Fibroblast of skin of back (primary cell): ENCODE results near the gene EFCAB11.
"Not testable (repeated sequence)": the region's sequence is repeated elsewhere in the genome, so short reads cannot be mapped to it uniquely, and the experiment has no call there.

Experiments used
- DNase-seq: peaks from one replicate; pipeline ENCODE4 v3.0.0-alpha.2; 2013

The EFCAB11 gene

DNA sequence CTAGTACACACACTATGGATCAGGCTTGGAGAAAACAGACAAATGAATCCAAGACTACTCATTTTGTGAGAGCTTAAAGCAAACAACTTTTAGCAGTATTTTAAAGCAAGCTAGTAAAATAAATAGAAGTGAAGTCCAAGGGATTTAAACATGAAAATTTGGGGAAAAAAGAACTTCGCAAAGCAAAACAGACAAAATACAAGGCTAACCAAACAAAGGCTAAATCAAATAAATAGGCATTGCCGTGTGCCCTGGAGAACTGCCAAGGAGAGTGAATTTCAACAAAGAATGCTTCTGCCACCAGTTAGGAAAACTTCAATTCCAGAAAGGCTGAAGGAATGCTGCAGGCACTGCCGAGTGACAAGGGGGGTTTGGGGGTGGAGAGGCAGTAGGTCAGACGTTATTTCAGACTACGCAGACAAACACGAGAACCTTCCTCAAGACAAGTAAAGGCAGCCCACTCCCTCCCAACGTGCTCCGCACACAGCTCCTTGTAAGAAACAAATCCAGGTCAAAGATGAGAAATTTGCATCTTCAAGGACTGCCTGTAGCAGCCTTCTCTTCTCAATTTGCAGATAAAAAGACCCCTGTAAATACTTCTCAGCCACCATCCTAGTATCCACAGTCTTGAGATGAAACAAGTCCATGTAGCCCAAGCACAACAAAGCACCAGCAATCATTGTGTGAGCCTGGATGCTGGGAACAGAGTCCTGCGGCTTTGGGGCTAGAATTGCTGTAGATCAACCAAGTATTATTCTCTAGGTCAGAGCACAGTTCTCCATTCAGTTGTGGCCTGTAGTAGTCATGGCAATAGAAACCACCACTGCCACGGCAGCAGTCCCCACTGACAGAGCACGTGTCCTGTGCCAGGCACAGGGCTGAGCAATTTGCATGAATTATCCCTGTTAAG lies 43.3 kb downstream of the EFCAB11 start:
- peak; percentile 91 for DNase-seq

DNA sequence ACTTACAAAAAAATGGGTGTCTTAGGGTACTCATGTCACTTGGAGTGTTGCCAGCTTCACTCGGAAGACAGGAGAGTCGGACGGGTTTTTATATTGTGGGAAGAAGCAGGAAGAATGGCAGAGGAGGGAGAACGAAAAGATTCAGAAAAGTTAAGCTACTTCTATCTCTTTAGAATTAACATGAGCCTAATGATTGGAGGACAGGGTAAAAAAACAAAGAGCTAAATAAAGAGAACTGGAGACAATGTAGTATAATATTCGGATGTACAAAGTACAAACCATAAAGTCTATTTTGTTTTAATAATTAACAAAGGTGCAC lies 43.9 kb downstream of the EFCAB11 start:
- no peak for DNase-seq

GRCh38 chr14:89909586-89909985 lies 44.9 kb downstream of the EFCAB11 start:
- DNase-seq: no peak

DNA sequence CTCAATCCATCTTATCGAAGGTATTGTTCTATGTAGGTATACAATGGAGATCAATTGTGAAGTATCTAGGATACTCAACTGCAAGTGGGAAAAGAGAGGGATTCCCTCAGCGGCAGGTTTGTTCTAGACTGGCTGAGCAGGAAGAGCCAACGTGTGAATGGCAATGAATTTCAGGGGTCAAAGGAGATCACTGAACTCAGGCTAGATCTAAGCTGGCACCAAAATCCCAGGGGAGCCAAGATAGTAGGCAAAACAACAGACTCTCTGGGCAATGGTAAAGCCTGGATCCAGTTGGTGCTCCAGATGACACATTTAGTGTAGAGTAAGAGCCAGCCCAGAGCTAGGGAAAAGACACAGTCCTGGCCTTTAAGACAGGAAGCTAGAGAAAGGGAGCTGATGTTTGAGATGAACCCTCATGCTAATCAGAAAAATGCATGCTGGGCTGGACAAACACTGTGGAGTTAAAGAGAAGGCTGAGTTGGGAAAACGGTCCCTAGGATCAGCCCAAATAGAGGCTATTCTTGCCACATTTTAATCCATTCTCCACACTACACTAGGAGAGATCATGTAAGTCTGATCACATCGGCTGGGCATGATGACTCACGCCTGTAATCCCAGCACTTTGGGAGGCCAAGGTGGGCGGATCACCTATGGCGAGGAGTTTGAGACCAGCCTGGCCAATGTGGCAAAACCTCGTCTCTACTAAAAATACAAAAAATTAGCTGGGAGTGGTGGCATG lies 45.6 kb downstream of the EFCAB11 start:
- no peak for DNase-seq

GRCh38 chr14:89907655-89908054 lies 46.9 kb downstream of the EFCAB11 start:
- no peak for DNase-seq

GRCh38 chr14:89906000-89906399 lies 48.5 kb downstream of the EFCAB11 start:
- DNase-seq: no peak

DNA sequence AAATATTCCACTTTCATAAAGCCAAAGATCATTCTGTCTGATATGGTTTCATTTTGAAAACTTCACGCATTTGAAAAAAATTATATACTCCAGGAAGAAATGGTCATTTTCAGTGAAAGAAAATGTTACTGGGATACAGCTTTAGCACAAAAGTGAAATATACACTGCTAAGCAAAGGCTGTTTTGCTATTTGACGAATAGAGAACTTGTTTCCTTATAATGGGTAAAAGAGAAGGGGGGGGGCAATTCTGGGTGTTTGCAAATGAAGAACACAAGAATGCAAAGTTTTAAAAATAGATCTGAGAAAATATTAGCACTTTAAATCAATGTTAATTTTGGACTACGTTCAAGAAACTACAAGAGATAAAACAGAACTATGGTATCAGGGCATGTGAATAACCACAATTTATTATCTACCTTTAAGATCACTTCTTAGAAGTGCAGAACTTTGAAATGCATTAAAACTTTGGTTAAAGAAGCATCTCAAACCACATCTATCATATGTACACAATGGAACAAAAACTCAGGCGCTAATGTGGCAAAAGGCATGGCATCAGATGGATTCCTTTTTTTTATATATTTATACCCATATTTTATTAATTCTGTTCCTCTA lies 51.1 kb downstream of the EFCAB11 start:
- DNase-seq: peak; percentile 45

GRCh38 chr14:89902881-89903280 lies 51.6 kb downstream of the EFCAB11 start:
- no peak for DNase-seq

- peak; percentile 77 for DNase-seq
Observed at GRCh38 chr14:89900802-89901201, 53.7 kb downstream of the EFCAB11 start.

DNA sequence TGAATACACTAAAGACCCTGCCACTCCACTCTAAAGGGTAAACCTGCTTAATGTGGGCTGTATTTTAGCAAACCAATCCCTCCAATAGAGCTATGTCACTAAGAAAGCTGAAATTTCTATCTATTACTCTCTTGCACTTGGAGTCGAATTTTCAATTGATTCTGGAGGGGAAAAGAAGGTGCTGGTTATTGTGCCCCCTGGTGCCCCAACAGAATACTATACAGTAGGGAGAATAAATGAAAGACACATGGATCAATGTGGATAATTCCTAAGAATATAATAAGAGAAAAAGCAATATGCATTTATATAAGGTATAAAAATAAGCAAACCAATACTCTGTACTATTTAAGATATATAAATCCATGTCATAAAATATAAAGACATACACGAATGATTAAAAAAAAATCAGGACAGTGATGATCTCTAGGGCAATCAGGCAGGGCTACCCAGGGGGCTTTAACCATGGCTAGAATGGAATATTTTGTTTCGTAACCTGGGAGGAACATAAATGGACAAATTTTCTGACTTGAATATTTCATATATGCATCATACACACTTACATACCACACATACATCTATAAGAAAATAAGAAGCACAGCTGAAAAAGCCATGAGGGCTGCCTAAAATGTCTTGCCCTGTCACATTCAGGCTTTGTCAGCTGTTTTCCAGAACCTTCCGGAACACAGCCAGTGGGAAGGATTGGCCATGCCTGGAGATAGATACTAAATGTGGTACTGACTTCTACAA lies 54.4 kb downstream of the EFCAB11 start:
- DNase-seq: peak; percentile 85

DNA sequence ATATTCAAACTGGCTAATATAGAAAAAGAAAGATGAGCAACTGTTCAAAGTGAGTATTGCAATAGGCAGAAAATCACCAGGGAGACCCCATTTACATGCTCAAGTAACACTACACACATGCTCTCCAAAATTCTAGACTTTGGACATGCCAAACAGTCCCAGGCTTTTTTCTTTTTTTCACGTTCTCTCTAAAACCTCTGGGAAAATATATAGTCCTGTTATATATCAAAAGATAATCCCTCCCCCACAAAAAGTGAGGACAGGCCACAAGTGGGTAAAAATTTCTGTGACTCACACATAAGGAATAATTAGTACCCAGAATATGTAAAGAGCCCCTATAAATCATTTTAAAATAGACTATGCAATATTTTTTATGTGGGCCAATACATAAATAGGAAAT lies 55.2 kb downstream of the EFCAB11 start:
- DNase-seq: peak; percentile 69

- DNase-seq: not testable (repeated sequence)
Observed at GRCh38 chr14:89893388-89893787, 61.1 kb downstream of the EFCAB11 start.

DNA sequence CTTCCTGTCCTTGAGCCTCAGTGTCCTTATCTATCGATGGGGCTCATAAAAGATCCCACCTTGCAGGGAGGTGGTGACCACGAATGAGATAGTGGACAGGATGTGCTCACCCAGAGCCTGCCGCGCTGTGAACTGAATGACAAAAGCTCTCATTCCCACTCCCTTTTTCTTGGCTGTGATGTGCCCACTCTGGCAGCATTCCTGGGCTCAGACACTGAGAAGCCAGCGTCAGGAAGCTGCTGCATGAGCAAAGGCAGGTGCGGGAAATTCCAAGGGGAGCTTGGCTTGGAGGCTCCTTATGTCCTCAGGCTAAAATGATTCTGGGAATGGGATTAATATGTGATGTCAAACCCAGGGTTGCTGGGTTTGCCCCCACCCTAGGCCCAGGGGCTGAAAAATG lies 61.6 kb downstream of the EFCAB11 start:
- no peak for DNase-seq

GRCh38 chr14:89891721-89892120 lies 62.8 kb downstream of the EFCAB11 start:
- DNase-seq: not testable (repeated sequence)

DNA sequence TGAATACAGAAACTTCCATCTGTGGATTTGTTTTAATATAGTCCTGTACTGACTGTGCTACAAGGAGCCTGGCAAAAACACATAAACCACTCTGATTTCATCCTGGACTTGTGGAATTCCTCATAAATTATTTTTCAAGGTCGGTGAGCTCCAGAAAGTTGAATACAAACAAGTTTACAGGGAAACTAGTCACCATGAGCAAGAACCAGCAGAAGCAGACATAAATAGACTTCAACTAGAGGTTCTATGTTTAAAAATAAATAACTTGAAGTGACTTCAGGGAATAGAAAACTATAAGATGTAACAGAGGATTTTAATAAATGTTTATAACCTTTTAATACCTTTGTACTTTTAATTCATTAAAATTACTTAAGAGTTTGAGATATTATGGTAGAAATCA lies 63.5 kb downstream of the EFCAB11 start:
- DNase-seq: no peak

GRCh38 chr14:89890589-89890988 lies 63.9 kb downstream of the EFCAB11 start:
- no peak for DNase-seq

DNA sequence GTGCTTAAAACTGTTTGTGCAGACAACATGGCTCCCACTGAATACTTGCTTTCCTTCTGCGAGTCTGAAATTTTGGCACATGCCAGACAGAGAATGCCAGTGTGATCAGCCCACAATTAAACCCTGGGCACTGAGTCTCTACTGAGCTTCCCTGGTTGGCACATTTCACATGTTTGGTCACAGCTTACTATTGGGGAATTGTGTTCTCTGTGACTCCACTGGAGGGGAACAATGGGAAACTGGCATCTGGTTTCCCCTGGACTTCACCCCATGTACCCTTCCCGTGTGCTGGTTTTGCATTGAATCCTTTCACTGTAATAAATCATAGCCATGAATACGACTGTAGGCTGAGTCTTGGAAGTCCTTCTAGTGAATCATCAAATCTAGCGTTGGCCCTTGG lies 64.9 kb downstream of the EFCAB11 start:
- DNase-seq: no peak

DNA sequence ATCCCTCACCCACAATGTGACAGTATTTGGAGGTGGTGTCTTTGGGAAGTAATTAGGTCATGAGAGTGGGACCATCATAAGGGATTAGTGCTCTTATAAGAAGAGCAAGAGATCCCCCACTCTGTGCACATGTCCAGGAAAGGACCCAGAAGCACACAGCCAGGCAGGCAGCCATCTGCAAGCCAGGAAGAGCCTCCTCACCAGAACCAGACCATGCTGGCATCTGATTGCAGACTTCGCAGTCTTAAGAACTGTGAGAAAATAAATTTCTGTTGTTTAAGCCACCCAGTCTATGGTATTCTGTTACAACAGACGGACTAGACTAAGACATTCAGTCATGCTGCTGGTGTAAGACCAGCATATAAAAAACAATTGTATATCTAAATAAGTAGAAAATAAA lies 69.8 kb downstream of the EFCAB11 start:
- no peak for DNase-seq

GRCh38 chr14:89881839-89882238 lies 72.7 kb downstream of the EFCAB11 start:
- DNase-seq: no peak

- DNase-seq: not testable (repeated sequence)
Observed at GRCh38 chr14:89874091-89874490, 80.4 kb downstream of the EFCAB11 start.

GRCh38 chr14:89870316-89870715 lies 84.2 kb downstream of the EFCAB11 start:
- peak; percentile 79 for DNase-seq

DNA sequence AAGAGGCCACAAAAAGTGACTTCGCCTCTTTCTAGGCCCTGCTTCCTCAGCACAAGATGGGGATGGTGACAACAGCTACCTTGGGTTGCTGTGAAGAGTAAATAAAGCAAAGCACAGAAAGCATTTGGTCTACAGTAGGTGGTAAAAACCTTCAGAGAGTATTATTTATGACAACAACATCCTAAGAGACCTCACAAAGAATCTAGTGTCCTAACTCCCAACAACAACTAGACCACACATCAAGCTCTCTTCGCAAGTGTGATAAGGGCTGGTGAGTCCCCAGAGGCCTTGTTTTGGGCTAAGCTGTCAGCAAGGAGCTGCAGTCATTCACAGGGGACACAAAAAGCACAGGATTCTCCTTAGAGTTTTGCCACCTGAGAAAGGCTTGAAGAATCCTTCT lies 84.9 kb downstream of the EFCAB11 start:
- DNase-seq: no peak

DNA sequence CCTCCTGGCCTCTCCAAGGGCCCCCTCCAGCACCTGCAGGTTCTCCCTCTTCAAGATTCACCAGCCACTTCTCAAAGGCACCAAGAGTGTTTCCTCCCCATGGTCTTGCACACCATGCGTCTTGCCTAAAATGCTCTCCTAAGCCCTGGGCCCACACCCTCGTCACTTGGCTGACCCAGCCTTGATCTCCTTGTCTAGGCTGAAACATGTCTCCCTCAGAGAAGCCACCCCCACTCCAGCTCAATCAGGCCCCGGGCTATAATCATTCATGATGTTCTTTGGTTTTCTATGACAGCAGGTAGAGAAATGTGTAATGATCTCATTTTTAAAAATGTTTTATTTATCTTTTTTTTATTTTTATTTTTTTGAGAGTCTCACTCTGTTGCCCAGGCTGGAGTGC lies 88.1 kb downstream of the EFCAB11 start:
- DNase-seq: no peak
